T-helper 2 cell (primary cell): ENCODE measurements around the gene BNIP5.
"Not testable (repeated sequence)": the region's sequence is repeated elsewhere in the genome, so short reads cannot be mapped to it uniquely, and the experiment has no call there.

Experiments
- DNase-seq, 5 experiments: peaks; one replicate each; pipeline versions ENCODE4 v3.0.0 to v3.0.0-alpha.2; 2012 to 2022

The BNIP5 gene

DNA sequence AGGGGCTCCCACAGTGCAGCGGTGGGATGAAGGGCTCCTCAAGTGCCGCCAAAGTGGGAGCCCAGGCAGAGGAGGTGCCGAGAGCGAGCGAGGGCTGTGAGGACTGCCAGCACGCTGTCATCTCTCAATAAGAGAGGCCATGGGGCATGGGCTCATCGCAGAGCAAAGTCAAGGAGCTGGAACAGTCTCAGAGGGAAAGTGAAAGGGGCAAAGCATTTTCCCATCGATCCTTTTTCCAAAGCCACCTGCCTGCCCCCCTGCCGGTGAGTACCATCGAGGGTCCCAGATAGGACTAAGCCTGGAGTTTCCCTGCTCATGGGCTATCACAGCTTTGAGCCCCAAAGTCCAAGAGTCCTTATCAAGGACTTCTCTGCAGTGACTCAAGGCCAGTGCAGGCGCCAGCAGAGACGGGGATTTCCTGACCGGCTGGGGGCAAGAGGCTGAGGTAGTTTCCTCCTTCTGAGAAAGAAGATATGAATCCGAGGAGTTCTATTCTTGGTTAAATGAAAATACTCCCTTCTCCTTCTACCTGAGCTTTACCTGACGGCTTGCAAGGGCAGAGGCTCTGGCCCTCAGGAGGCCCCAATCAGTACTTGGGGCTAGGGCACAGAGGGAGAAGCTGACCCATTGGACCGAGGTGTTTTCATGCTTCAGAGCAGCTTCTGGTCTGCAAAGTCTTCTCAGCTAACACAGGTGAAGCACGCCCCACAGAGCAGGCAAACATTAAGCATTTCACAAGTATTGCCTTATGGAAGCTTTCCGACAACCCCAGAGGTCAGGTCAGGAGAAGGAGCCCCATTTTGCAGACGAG lies 28.2 kb upstream of the BNIP5 start:
- peak in 1 of 5 experiments; percentile 32 for DNase-seq

DNA sequence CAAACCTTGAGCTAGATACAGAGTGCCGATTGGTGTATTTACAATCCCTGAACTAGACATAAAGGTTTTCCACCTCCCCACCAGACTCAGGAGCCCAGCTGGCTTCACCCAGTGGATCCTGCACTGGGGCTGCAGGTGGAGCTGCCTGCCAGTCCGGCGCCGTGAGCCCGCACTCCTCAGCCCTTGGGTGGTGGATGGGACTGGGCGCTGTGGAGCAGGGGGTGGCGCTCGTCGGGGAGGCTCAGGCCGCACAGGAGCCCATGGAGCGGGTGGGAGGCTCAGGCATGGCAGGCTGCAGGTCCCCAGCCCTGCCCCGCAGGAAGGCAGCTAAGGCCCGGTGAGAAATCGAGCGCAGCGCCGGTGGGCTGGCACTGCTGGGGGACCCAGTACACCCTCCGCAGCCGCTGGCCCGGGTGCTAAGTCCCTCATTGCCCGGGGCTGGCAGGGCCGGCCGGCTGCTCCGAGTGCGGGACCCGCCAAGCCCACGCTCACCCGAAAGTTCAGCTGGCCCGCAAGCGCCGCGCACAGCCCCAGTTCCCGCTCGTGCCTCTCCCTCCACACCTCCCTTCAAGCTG lies 27.5 kb upstream of the BNIP5 start:
- not testable (repeated sequence) for DNase-seq

DNA sequence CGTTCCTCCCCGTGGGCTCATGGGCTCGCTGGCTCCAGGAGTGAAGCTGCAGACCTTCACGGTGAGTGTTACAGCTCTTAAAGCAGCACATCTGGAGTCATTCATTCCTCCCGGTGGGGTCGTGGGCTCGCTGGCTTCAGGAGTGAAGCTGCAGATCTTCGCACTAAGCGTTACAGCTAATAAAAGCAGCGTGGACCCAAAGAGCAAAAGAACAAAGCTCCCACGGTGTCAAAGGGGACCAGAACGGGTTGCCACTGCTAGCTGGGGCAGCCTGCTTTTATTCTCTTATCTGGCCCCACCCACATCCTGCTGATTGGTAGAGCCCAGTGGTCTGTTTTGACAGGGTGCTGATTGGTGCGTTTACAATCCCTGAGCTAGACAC lies 26.7 kb upstream of the BNIP5 start:
- DNase-seq = not testable (repeated sequence)

DNA sequence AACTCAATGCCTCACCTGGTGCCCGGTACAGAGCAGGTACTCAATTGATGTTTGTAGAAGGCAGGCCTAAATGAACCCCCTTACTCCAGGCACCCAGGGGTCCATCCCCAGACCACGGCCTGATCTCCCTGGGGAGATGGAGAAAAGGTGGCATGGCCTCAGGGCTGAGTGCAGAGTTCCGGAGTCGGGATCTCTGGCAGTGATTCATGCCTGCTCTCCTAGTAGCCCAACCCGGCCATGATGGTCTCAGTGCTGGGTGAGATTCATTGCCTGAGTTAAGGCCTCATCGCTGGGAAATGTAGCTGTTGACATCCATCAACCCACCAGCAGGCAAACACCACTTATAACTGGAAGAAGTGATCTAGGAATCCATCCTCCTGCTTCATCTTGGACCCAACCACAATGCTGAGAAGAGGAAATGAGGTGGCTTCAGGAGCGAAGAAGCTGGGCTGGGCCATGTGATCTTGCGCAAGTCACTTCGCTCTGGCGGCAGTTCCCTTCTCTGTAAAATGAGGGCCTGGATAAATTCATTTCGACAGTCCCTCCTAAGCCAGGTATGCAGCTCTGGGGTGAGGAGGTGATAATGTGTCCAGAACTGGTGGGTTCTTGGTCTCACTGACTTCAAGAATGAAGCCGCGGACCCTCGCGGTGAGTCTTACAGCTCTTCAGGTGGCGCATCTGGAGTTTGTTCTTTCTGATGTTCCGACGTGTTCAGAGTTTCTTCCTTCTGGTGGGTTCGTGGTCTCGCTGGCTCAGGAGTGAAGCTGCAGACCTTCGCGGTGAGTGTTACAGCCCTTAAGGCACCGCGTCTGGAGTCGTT lies 26.1 kb upstream of the BNIP5 start:
- no peak for DNase-seq

DNA sequence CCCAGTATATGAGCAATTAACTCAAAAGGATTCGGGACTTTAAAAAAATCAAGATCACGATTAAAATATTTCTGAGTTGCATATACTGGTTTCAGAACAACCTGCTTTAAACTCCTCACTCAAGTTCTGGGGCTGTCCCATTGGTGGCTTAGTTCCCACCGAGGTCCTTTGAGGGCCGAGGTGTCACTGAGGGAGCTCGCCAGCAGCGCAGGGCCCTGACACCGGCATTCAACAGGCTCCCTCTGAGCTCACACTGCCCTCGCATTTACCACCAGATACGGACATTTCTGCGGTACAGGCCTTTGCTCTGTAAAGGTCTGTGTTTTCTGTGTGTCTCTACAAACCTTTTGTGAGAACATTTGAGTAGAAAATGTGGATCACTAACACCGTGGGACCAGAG lies 24.4 kb upstream of the BNIP5 start:
- DNase-seq = no peak

DNA sequence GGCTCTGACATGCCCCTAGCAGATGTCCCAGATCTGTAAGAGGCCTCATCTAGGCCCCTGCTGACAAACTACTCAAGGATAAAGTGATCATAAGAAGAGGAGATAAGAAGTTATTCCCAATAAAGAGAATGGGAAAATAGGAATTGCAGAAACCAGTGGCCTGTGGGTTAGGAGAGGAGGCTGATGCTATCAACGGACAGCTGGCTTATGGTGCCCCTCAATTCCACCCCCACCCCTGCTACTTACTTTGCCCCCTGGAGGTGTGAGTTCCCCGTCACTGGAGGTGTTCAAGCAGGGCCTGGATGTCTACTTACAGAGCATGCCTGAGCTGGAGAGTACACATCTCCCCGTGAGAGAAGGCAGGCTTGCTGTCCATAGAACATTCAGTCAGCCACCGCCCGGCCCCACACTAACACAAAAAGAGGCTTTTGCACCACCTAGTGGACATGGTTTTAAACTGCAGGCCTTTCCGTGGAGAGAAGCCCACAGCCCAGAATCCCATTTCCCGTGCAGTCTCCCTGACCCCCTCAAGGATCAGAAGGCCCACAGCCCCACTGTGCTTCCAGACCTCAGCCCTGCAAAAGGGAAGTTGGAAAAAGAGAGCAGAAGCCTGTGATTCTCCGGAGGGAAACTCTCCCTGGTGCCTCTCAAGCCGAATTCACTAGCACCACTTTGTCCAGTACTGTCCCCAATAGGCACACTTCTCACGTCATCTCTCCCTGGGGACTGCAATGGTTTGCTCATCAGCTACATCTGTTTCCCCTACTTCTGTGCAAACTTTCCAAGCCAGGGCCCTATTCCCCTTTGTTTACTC lies 23.8 kb upstream of the BNIP5 start:
- DNase-seq = peak; percentile 19 to 74 (median 52)

DNA sequence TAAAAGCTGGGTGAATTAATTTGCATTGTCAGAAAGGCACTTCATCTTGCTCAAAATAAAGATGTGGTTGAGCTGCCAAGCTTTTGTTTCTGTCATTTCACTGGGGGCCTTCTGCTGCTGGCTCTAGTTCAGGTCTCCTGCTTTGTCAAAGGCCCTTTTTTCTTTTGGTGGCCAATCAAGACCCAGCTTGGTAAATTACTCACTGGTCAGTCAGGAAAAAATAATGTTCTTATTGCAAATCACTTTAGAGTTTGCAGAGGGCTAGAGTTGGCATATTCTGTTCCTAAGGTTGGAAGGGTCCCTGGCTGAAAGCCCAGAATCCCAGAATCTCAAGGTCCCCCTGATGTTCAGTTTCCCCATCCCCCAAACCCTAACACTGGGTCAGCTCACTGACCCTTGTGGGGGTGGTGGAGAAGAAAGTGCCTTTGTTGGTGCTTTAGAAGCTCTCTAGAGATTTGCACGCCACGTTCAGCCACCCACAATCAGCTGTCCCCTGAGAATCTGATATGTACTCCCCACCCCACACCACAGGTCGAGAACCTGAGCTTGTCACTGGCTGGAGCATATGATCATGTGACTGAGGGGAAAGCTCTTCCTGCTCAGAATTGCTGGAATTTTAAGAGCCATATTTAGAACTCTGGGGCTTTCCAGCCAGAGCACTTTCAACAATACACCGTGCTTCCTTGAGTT lies 21.7 kb upstream of the BNIP5 start:
- no peak for DNase-seq

DNA sequence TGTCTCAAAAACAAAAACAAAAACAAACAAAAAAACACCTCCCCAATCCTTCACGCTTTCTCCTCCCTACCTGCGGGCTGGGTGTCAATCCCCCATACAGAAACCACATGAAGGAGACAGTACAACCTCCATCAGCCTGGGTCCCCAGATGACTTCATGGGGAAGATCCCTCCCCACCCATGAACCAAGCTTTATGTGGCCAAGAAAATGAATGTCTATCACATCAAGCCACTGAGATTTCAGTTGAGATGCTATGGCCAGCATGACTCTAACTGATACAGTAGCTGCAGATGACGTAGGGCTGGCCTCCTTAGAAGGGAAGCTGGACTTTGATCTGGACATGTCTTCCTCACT lies 21.2 kb upstream of the BNIP5 start:
- DNase-seq = peak in 1 of 5 experiments; percentile 29

DNA sequence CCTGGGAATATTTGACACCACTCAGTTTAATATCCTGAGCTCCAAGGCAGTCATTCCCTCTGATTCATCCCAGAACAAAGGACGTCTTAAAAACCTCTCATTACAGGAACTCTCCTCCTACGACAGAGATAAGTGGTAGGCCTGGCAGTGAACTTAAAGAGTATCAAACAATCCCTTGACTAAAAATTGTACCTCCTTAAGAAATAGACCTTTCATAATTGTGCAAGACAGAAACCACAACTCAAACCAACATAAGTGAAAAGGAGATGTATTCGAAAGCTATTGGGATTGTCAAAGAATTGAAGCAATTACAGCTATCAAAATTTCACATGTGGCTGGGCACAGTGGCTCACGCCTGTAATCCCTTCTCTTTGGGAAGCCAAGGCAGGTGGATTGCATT lies 19.1 kb upstream of the BNIP5 start:
- peak in 1 of 5 experiments; percentile 59 for DNase-seq

DNA sequence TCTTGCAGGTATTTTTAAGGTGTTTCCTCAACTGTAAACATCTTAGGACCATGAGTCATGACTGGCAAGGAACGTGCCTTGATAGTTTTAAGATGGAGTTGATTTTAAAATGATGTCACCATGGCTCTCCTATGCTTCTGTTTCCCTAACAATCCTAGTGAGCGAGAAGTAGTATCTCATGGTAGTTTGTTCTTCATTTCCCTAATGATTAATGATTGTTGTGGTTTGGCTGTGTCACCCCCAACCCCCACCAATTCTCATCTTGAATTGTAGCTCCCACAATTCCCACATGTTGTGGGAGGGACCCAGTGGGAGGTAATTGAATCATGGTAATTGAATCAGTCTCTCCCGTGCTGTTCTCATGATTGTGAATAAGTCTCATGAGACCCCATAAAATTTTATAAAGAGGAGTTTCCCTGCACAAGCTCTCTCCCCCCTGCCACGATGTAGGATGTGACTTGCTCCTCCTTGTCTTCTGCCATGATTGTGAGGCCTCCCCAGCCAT lies 16.8 kb upstream of the BNIP5 start:
- DNase-seq = no peak

DNA sequence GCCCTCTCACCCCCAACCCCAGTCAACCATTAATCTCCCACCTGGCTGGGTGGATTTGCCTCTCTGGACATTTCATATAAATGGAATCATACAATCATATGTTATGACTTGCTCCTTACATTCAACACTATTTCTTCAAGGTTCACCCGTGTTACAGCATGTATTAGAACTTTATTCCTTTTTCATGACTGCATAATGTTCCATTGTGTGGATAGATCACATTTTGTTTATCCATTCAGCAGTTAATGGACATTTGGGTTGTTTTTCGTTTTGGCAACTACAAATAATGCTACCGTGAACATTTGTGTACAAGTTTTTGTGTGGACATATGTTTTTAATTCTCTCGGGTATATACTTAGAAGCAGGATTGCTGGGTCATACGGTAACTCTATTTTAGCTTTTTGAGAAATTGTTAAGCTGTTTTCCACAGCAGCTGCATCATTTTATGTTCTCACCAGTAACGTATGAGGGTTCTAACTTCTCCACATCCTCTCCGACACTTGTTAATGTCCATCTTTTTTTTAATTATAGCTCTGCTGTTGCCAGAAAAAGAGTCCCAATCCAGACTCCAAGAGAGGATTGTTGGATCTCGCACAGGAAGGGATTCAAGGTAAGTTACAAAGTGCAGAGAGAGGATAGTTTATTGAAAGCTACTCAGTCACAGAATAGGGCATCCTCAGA lies 15.9 kb upstream of the BNIP5 start:
- no peak for DNase-seq

DNA sequence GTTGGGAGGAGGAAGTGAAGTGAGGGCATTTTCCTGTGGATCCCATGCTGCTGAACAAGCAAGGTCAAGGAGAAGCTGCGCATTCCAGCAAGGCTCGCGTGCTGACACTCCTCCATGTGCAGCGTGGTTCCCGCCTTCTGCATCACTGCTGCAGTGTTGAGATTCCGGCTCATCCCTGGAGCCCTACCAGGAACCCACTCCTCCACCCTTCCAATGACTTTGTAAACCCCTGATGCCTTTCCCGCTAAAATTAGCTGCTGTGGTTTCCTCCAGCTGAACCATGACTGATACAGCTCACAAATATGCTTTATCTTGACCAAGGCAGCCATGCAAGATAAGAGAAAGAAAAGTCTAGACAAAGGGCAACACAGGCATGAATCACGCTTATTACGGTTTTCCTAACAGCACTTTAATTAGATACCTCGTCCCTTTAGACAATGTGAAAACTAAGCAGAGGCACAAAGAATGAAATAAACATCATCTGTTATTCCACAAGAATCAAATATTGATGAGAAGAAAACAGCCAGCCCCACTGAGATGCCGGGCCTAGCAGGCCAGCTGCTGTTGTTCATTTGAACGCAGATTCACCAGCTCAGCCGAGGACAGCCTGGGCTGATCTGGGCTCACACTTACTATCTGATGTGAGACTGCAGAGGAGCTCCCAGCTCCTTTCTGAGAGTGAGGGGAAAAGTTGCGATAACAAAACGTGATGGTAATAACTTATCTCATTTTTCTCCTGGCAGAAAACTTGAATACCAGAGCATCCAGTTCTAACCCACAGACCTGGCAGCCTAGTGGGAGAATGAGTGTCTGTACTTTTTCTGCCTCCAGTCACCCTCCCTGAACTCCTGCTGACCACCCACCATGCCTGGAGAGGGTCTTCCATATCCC lies 14.2 kb upstream of the BNIP5 start:
- DNase-seq = no peak

DNA sequence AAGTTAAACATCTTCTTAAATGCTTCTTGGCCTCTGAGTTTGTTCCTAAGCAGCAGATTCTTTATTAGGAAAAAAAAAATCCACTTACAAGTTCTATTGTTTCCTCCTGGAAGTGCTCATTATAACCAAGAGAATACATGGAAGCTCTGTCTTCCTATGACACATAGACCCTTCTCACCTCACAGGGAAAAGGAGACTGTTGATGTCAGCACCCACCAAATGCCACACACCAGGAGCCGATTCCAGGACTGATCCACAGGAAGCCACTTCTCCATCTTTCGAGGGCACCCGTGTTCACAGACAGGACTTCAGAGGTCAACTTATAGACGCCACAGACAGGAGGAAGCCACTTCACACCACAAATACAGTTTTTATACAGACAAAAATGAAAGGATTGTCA lies 13.4 kb upstream of the BNIP5 start:
- no peak for DNase-seq

DNA sequence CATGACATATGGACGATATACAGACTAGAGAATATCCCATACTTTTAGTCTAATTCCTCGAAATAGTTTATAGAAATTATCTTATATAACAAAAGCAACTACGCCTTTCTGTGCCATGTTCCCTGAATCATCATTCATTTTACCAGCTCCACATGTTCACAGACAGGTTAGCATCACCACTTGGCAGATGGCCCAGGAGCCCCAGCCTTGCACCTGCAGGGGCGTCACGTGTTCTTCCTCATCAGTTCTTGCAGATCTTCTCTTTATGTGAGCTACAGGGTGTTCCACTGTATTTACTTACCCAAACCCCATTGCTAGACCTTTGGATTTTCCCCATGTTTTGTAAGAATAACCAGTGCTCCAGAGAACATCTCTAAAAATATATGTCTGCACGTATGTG lies 12.6 kb upstream of the BNIP5 start:
- DNase-seq = no peak

DNA sequence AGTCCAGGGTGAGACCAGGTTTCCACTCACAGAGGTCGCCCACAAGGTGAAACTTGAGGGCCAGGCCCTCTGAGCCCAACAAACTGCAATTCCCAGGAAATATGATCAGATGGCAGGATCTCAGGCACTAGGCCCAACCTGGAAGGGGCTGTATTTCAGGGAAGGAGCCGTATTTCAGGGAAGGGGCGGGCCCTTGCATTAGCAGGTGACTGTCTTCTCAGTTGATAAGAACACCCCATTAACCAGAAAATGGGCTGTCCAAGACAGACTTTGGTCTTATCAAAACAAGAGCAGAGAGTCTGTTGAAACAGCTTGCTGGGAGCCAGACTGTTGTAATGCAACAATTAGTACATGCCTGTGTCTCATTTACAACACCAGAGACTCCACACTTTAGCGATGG lies 10.9 kb upstream of the BNIP5 start:
- DNase-seq = no peak

DNA sequence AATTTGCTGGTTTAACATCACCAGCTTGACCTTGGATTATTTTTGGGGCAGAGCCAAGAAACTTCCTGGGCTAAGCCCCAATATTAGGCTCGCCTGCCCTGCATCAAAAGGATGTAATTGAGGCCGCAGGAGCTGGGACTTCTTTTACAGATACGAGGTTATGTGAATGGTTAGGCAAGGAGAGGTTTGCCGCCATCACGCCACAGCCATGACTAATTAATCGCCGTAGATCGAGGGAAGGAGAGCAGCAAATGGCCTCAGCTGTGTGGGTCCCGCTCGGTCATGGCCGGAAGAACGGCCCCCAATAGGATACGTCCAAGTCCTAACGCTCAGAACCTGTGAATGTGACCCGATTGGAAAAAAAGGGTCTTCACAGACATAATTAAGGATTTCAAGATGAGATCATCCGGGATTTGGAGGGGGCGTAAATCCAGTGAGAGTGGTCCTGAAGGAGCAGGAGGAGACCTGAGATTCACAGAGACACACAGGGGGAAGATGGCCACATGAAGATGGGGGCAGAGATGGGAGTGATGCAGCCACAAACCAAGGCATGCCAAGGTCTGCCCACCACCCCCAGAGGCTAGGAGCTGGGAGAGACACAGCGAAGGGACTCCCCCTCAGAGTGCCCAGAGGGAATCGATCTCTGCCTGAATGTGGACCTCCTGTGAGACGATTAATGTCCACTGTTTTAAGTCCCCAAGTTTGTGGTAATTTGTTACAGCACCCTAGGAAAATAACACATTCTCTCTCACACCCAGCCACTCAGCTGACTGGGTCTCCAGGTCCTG lies 10.0 kb upstream of the BNIP5 start:
- DNase-seq = no peak

DNA sequence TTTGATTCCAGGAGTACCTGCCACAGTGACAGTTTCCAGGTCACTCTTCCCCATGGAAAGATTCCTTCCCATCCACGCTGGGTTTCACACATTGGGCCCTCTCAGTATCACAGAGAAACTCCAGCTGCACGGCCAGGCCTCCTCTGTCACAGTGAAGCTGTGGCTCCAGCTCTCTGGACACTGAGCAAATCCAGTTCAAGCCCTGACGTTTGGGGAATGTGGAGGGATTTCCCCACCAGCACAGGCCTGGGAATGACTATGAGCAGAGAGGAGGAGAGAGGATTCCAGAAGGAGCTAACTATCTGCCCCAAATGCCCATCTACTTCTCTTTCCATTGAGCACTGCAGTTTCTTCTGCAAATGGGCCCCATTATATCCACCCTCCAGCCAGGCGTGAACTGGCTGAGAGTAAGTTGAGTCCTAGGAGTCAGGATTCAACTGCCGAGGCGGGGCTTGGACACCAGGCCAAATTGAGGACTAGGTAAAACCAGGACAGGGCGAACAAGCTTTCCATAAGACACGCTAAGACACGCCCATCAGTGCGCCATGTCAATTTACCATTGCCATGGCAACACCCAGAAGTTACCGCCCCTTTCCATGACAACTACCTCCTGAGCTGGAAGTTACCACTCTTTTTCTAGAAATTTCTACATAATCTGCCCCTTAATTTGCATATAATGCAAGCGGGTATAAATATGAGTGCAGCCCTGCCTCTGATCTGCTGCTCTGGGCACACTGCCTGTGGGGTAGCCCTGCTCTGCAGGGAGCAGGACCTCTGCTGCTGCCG lies 9.2 kb upstream of the BNIP5 start:
- no peak for DNase-seq

DNA sequence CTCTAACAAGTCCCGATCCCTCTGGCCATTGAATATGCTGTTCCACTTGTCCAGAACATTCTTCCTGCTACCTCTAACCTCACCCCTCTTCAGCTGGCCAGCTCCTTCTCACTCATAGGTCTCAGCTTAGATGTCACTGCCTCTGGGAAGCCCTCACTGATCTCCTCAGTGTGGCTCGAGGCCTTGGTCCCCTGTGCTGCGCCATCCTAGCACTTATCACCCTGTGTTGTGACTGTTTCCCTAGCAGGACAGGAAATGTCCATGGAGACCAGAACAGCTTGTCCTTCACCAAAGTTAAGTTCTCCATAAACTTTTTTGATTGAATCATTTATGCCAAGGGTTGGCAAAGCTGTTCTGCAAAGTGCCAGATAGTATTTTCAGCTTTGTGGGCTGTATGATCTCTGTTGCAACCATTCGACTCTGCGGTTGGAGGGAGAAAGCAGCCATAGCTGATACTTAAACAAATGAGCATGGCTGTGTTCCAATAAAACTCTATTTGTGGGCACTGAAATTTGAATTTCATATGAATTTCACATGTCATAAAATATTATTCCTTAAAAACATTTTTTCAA lies 6.5 kb upstream of the BNIP5 start:
- no peak for DNase-seq
